ENCODE measurements around the gene PPM1E.
"Not testable (repeated sequence)": the region's sequence is repeated elsewhere in the genome, so short reads cannot be mapped to it uniquely, and the experiment has no call there.

The PPM1E gene
- total RNA-seq = 0.46 to 4.3 (median 1.5) reads per million in 18 experiments

DNA sequence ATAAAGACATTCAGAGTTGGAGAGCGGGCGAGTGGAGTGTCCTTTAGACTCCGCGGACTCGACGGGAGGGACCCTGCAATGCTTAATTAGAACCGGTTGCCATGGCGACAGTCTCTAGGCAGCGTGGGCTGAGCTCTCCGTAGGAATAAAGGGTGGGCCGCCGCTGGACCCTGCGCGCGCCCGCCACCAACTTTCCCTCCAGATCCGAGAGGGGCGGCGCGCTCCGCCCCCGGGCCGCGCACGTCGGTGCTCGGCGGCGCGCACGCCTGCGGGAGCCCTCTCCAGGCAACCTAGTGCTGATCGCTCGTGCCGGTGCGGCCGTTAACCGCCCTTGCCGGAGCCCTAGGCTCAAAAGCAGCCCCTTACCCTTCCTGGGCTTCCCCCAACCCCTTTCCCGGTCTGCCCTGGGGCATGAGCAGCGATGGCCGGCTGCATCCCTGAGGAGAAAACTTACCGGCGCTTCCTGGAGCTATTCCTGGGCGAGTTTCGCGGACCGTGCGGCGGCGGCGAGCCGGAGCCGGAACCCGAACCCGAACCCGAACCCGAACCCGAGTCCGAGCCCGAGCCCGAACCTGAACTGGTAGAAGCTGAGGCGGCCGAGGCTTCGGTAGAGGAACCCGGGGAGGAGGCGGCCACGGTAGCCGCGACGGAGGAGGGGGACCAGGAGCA, at the start of gene PPM1E:
Gene PPM1E (plus strand): TSS at position 278 of the 669 bp plus-strand sequence.
- peak; percentile 15 to 47 for DNase-seq

DNA sequence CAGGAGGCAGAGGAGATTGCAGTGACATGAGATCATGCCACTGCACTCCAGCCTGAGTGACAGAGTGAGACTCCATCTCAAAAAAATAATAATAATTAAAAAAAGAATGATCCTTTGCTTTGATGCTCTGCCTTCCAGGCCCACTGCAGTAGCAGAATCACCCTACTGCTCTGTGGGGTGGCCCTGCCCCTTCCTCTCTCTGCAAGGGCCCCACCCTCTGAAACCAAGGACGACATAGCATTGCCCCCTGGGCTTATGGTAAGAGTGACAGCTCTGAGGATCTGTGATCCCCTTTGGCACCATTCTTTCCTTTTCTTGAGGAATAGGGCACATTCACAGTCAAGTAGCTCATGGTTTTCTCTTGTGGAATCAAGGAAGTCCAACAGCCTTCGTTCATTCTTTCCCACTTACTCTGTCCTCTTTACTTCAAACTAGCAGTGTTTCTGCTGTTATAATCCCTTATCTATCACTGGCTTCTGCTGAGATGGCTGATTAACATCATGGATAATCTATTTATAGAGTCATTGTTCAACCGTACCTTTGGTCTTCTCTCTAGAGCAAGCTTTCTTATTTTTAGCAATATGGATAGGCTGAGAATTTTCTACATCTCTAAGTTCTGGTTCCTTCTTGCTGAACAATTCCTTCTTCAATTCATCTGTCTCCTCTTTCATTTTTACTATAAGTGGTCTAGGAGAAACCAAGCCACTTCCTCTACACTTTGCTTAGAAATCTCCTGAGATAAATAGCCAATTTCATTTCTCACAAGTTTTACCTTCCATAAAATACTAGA, 49.1 kb upstream of the PPM1E start:
- DNase-seq = no peak

DNA sequence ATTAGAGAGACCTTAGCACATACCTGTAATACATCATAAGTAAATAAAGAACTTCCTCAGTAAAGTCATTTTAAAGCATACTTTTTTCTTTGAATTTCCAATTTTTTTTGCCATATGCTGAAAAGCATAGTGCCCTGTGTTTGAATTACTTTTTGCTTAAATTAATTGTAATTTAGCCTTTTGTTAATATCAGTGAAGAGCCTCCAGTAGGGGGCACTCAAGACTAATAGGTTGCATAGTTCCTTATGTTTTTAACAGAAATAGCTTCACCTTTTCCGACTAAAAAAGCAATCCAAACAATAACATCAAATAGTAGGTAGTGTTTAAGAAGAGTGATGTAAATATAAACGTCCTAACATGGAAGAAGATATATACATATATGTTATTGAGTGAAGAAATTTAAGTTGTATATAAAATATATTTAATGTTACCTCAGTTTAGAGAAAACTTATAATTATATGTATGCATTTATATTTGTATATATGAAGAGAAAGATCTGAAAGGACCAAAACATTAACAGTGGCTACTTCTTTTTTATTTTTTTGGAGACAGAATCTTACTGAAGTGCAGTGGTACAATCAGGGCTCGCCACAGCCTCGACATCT, 44.6 kb upstream of the PPM1E start:
- DNase-seq = peak; percentile 75 to 76

DNA sequence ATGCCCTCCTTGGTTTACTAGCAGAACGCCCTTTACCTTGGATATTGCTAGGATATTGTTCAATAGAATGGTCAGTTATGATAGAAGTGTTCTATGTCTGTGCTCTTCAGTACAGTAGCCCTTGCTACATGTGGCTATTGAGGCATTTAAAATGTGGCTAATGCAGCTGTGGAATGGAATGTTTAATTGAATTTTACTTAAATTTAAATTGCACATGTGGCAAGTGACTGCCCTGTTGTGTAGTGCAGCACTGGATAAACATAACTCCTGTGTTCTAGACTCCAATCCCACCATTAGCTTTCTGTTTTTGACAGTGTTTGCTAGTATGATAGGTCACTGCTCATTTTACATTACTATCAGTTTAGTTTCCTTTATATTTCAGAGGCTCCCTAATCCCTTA, 33.4 kb upstream of the PPM1E start:
- DNase-seq = no peak

DNA sequence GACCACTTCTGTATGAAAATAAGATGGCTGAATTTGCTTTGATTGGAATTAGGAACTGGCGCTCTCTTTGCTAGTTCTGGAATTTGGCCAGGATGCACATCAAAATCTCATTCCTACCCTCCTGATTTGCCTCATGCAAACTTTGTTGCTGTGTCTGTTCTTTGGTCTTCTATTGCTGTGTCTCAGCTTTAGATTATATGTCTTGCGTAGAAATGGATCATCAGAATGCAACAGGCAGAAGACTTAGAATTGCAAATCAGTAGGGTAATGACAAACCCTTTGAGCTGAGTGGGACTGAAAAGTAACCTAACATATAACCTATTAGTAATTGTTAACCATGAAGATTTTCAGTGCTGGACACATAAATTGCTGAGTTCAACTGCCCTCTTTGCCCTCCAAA, 33.0 kb upstream of the PPM1E start:
- no peak for DNase-seq

DNA sequence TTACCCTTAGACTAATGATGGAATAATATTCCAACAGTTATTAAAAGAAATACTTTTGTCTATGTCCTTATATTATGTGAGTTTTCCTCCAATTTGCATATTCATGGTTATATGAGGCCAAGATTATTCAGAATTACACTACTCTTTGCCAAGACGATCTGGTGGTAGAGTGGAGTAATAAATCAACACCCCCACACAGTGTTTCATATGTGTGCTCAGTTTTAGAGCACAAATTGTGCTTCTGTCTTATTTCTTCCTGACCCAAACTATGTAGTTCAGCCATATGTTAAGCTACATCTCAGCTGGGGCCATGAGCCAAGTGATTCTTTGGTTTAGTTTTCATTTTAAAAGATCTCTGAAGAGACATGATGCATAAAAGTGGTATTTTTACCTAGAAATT, 26.9 kb upstream of the PPM1E start:
- DNase-seq = no peak

DNA sequence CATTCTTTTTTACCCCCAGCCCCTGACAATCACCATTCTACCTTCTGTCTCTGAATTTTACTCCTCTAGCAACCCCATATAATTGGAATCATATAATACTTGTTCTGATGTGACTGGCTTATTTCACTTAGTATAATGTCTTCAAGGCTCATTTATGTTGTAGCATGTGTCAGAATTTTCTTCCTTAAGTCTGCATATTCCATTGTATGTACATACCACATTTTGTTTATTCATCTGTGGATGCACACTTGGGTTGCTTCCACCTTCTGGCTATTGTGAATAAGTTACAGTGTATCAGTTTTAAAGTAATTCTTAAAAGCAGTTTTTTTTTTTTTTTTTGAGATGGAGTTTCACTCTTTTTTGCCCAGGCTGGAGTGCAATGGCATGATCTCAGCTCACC, 24.7 kb upstream of the PPM1E start:
- no peak for DNase-seq

DNA sequence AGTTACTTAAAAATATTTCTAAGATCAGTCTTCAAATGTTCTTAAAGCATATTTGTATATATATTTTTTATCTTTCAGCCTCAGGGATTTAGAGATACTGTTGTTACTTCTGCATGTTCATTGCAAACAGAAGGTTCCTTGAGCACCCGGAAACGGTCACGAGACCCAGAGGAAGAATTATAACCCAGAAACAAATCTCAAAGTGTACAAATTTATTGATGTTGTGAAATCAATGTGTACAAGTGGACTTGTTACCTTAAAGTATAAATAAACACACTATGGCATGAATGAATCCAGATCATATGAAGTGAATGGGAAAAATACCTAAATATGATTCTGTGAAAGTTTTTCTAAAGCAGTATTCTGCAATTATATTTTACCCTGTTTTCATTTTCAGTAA, 21.6 kb upstream of the PPM1E start:
- no peak for DNase-seq

DNA sequence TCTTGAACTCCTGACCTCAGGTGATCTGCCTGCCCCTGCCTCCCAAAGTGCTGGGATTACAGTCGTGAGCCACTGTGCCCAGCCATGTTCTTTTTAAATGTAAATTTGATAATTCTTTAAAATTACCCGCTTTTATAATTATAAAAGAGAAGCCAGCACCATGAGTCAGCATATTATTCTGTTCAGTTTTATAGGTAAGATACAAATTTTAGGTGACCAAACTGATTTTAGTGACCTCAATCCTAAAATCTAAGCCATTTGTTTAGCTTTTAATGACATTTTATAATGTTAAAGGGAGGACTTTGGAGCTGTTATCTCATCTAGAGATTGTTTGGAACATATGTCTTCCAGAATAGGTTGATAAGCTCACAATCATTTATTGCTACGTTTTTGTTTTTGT, 20.8 kb upstream of the PPM1E start:
- no peak for DNase-seq

DNA sequence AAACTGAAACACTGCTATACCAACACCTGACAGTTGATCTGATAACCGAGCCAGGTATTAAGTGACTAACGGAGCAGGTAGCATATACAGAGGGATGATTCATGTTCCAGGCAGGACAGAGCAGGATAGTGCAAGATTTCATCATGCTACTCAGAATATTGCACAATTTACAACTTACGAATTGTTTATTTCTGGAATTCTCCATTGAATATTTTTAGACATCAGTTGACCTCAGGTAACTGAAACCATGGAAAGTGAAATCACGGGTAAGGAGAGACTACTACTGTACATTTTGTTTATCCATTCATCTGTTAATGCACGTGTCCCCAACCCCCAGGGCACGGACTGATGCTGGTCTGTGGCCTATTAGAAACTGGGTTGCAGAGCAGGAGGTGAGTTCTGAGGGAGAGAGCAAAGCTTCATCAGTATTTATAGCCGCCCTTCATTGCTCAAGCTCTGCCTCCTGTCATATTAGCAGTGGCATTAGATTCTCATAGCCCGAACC, 14.5 kb upstream of the PPM1E start:
- DNase-seq = no peak

DNA sequence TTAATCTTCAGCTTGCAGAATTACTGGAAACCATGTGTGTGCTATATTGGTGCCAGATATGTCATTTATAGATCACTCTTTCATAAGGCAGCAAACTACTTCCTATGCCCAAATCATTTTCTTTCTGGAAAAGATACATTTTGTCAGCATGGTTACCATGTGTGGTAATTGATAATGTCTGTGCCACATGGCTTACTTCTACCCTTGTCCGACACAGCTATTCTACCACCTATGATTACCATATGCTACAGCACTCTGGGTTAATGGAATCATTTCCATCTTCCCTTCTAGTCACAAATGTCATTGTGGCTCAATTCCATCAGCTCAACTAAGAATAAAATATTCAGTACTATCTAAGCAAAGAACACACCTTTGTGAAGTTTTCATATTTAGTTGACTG, 8.0 kb upstream of the PPM1E start:
- no peak for DNase-seq

DNA sequence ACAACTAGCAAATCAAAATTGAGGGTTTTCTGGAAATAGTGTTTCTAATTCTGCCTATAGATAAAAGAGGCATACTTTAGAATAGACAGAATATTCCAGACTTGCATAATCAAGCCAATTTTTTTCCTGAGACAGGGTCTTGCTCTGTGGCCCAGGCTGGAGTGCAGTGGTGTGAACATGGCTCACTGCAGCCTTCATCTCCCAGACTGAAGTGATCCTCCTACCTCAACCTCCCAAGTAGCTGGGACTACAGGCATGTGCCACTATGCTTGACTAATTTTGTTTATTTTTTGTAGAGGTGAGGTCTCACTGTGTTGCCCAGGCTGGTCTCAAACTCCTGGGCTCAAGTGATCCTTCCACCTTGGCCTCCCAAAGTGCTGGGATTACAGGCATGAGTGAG, 6.0 kb upstream of the PPM1E start:
- not testable (repeated sequence) for DNase-seq

DNA sequence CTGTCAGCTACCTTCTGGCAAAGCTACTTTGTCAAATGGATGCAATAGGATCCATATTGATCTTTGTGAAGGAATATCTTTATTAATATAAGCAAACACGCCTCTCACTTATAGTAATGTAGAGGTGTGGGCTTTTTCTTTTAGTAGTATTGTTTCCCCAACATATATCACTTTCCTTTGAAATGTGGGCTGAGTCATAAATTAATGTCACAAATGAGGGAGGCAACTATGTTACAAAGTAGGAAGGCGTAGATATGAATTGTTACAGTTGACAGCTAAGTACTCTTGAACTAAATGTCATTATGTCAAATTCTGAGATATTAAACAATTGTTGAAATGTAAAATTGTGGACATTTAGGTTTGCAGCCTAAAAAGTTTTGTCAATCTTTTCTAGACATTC, 2.6 kb upstream of the PPM1E start:
- no peak for DNase-seq

DNA sequence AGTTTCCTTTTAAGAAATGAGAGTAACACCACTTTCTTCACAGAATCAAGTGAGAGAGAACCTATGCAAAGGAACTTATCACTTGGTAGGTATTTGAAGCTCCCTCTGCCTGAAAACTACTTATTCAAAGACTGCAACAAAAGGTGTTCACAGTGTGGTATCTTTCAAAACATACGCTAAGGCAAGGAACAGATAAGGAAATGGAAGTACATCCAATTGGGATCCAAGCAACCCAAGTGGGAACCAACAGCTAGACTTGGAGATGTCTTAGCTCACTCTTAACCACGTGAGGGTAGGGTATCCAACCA, 431 bp upstream of the PPM1E start:
- DNase-seq = no peak

DNA sequence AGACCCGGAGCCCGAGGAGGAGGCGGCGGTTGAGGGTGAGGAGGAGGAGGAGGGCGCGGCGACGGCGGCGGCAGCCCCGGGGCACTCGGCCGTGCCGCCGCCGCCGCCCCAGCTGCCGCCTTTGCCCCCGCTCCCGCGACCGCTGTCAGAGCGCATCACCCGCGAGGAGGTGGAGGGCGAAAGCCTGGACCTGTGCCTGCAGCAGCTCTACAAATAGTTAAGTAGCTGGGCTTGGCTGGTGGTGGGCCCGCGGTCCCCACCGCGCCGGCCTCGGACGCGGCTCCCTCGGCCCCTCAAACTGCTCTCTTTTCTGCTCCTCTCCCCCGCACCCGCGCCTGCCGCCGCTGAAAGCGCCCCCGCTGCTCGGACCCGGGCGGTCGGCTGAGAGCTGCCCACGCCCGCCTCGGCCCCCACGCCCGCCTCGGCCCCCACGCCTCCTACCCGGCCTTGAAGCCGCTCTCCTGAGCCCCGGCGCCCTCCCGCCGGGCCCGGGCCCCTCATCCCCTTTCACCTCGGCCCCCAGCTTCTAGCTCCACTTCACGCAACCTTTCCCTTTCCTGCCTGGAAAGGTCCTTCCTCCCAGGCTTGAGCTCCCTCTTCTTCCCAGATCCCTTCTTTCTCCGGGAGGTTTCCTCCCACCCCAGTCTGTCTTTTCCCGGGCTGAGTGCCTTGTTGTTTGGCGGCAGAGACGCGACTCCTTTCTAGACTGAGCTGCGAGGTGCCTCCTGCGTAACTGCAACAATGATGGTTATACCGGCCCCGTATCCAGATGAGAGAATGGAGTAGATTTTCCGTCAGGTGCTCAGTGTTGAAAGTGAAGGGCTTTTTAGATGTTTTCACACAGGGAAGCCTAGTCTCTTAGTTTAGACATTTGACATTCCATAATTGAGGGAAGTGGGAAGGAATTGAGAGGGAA, 850 bp downstream of the PPM1E start:
- no peak for DNase-seq

DNA sequence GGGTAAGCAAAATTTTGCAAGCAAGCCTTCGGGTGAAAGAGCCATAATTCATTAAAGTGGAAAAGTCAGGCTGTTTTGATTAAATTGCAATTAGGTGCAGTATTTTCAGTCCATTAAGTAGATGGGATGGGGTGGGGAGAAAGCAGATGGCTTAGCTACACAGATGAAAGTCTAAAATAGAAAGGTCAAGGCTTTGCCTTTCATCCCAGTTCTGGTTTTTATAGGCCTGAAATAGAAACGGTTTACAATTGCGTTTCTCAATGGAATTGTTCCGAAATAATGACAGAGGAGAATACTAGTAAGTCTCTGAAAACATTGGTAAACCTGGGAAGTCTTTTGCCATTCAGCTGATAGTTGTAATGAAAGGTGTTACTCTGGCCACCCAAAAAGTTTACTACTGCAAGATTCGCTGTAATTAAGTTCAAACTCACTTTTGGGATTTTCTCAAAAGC, 1.5 kb downstream of the PPM1E start:
- DNase-seq = no peak

DNA sequence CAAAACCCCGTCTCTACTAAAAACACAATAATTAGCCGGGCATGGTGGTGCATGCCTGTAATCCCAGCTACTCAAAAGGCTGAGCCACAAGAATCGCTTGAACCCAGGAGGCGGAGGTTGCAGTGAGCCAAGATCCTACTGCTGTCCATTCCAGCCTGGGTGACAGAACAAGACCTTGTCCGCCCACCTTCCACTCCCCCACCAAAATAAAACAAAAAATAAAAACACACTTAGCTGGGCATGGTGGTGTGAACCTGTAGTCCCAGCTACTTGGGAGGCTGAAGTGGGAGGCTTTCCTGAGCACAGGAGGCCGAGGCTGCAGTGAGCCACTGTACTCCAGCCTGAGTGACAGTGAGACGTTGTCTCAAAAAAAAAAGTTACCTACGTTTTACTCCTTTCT, 3.2 kb downstream of the PPM1E start:
- DNase-seq = no peak

DNA sequence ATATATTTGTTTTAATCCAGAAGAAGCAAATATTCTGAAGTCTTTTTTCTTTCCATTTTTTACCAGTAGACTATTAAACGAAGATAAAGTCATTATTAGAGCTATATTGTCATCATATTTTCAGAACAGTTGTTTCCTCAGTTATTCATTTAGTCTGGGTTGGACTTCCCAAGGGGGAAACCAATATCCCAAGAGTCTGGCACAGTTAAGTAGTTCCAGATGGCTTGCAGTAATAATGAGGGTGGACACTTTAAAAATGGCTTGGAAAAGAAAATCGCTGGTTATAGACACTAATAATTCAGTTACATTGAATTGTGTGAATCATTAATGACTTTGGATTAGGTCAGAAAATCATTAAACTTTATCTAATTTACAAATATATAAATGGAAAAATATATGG, 3.9 kb downstream of the PPM1E start:
- DNase-seq = no peak

DNA sequence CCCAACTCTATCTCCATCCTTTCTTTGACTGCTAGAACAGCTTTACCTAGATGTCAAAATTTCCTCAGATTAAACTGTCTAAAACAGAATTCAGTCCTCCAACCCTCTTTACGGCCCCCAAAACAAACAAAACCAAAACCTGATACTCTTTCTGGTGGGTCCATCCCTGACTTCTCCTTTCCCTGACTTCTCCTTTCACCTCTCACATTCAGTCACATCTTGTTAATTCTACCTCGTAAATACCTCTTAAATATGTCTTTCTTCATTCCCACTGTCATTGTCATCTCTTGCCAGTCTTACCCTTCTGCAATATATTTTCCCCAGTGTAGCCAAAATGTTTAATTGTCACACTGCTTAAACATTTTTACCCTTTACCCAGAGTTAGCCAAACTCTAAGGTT, 4.6 kb downstream of the PPM1E start:
- DNase-seq = no peak

DNA sequence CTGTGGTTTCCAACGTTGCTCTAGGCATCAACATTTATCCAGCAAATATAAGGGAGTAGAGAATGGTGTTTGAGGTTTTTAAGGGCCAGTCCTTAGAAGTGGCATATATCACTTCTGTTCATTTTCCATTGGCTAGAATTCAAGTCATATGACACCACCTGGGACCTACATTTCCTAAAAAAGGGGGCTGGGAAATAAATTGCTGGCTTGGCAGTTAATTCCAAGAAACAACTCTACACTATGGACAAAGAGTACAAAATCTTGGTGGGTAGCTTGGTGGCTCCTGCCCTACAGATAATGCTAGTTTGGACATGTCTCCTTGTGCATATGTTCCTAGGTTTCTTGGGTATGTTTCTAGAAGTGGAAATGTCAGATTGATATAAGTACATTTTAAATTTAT, 7.6 kb downstream of the PPM1E start:
- no peak for DNase-seq

DNA sequence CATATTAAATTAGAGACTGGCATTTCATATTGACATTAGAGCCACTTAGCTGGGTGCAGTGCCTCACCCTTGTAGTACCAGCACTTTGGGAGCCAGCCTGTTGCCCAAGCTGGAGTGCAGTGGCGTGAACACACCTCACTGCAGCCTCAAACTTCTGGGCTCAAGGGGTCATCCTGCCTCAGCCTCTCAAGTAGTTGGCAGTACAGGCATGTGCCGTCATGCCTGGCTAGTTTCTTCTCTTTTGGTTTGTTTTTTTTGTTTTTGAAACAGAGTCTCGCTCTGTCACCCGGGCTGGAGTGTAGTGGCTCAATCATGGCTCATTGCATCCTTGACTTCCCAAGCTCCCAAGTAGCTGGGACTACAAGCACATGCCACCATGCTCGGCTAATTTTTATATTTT, 8.7 kb downstream of the PPM1E start:
- DNase-seq = no peak

DNA sequence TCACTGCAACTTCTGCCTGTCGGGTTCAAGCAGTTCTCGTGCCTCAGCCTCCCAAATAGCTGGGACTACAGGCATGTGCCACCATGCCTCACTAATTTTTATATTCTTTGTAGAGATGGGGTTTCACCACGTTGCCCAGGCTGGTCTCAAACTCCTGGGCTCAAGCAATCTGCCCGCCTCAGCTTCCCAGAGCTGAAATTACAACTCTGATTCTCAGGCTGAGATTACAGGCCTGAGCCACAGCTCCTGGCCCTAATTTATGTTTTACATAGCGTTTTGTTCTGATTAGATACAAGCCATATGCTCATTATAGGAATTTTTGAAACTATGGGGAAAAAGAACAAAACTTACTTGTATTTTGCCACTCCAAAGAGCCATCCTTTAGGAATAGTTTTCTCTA, 22.8 kb downstream of the PPM1E start:
- DNase-seq = not testable (repeated sequence)

DNA sequence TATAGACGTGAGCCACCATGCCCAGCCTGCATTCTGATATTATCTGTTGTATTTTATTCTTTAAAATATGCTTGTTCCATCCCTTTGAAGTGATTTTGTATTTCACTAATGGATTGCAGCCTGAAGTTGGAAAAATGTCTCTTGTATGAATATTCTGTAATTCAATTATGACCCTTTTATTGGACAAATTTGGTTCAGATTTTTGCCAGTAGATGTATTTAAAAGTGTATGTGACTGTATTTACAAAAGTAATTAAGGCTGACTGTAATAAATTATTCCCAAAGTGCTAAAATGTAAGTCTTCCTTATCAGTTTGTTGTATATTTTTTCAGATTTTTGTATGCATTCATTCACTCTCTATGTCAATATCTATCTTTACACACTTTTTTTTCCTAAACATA, 23.8 kb downstream of the PPM1E start:
- no peak for DNase-seq
